GM12878 (cell line): ENCODE measurements around the gene BMP8B. TPM values are rescaled to one million over a fixed set of nuclear protein-coding genes. Genes with fewer than 3 reads are reported as not detected.
A peak's percentile ranks its signal among the peaks of the same experiment; 100 is the strongest.

Source experiments
- ATAC-seq: fragments of 200-7000 bp; cut with Tn5 transposase; 3 replicates; pipeline ENCODE4 v1.9.1; 2020; ENCODE audit warnings: mild to moderate bottlenecking, moderate library complexity
- BruUV-seq: library from RNA; stranded (reverse); fragments of 400-500 nt; replicated peaks from 2 replicates; lab custom pipeline; 2021; lab: Mats Ljungman, UMichigan
- CTCF ChIA-PET: fragments of 300-600 bp; sonication (Branson Sonifier 250); formaldehyde crosslinking; extraction: SDS; loops from one replicate; lab custom pipeline; 2021; ENCODE audit warnings: inconsistent platforms; lab: Yijun Ruan, JAX
- POLR2A ChIA-PET: fragments of 350-600 bp; formaldehyde crosslinking; extraction: SDS; loops from one replicate; lab custom pipeline; 2021; ENCODE audit warnings: inconsistent platforms; lab: Charles Lee
- RAD21 ChIA-PET: fragments of 300-600 bp; sonication (Branson Sonifier 250); formaldehyde crosslinking; loops from one replicate; lab custom pipeline; 2023; ENCODE audit warnings: antibody characterized with exemption; ENCODE audit not compliant: unreplicated experiment; lab: Charles Lee
- SMC1A ChIA-PET: fragments of 300-600 bp; sonication (Branson Sonifier 250); formaldehyde crosslinking; loops from one replicate; lab custom pipeline; 2023; ENCODE audit not compliant: unreplicated experiment, uncharacterized antibody; lab: Charles Lee
- DNase-seq: peaks from one replicate; pipeline ENCODE4 v3.0.0-alpha.2; 2011; ENCODE audit warnings: low read depth, low spot score
- FAIRE-seq: peaks from 3 replicates; lab custom pipeline; 2011; peaks lifted over from hg19 to GRCh38; lab: Jason Lieb, UNC
- H2AFZ ChIP-seq: 2 replicates; pipeline ENCODE4 v1.6.0; 2011; ENCODE audit warnings: low read depth, low read length, control low read depth; ENCODE audit not compliant: control insufficient read depth
- H3K27ac ChIP-seq: 2 replicates; pipeline ENCODE4 v1.5.1; 2011; ENCODE audit warnings: control low read depth; ENCODE audit not compliant: control insufficient read depth, insufficient read depth
- H3K27me3 ChIP-seq, 2 experiments: replicated peaks in 1 of 2; 2 replicates each; pipeline versions ENCODE4 v1.6.0 to v1.6.1; 2011; ENCODE audit warnings: low read length in 1 of 2; ENCODE audit not compliant: control insufficient read depth in 2 of 2, insufficient read depth in 2 of 2
- H3K36me3 ChIP-seq, 2 experiments: 2 replicates each; pipeline ENCODE4 v1.5.1; 2011; ENCODE audit warnings: low read length in 1 of 2; ENCODE audit not compliant: control insufficient read depth in 2 of 2, insufficient read depth in 2 of 2
- H3K4me1 ChIP-seq: 2 replicates; pipeline ENCODE4 v1.6.1; 2011; ENCODE audit warnings: mild to moderate bottlenecking, low read length, moderate library complexity, mixed read lengths; ENCODE audit not compliant: control insufficient read depth, insufficient read depth
- H3K4me2 ChIP-seq: 2 replicates; pipeline ENCODE4 v1.6.0; 2011; ENCODE audit warnings: control low read depth; ENCODE audit not compliant: control insufficient read depth, insufficient read depth
- H3K4me3 ChIP-seq: fragments of 200-600 bp; sonication (generic); 2 replicates; pipeline ENCODE4 v1.5.1; 2016
- H3K79me2 ChIP-seq: 2 replicates; pipeline ENCODE4 v1.6.0; 2011; ENCODE audit warnings: low read length; ENCODE audit not compliant: control insufficient read depth, insufficient read depth
- H3K9ac ChIP-seq: 2 replicates; pipeline ENCODE4 v1.8.0; 2011; ENCODE audit warnings: low read length, control low read depth, mixed read lengths; ENCODE audit not compliant: control insufficient read depth, insufficient read depth
- H3K9me3 ChIP-seq: replicated peaks from 3 replicates; pipeline ENCODE4 v1.5.1; 2011; ENCODE audit warnings: mild to moderate bottlenecking, low read length; ENCODE audit not compliant: control insufficient read depth, insufficient read depth
- H4K20me1 ChIP-seq: 2 replicates; pipeline ENCODE4 v1.6.0; 2011; ENCODE audit not compliant: control insufficient read depth, insufficient read depth
- ASH2L ChIP-seq: fragments of 300-600, 200-600 bp; sonication (generic); IDR thresholded peaks from 2 replicates; pipeline ENCODE4 v1.6.1; 2017; ENCODE audit warnings: low read depth, mild to moderate bottlenecking, borderline replicate concordance
- DPF2 ChIP-seq: fragments of 450-650 bp; IDR thresholded peaks from 2 replicates; pipeline ENCODE4 v1.6.1; 2017; ENCODE audit warnings: mild to moderate bottlenecking
- FOS ChIP-seq: IDR thresholded peaks from 3 replicates; pipeline ENCODE4 v1.6.1; 2011; ENCODE audit warnings: borderline replicate concordance; ENCODE audit not compliant: insufficient read length; ENCODE audit errors: extremely low read depth
- GABPA ChIP-seq: IDR thresholded peaks from 2 replicates; pipeline ENCODE4 v1.6.1; 2014; ENCODE audit warnings: antibody characterized with exemption, low read depth, mild to moderate bottlenecking, inconsistent platforms
- IKZF1 ChIP-seq: fragments of 450-650 bp; conservative IDR thresholded peaks from 2 replicates; pipeline ENCODE4 v1.6.1; 2017; ENCODE audit warnings: antibody characterized with exemption, mild to moderate bottlenecking
- MYC ChIP-seq: IDR thresholded peaks from 2 replicates; pipeline ENCODE4 v1.6.1; 2011; ENCODE audit warnings: mild to moderate bottlenecking, low read length, moderate library complexity, inconsistent platforms; ENCODE audit not compliant: insufficient read depth, insufficient replicate concordance, insufficient read length, severe bottlenecking
- NFIC ChIP-seq: IDR thresholded peaks from 2 replicates; pipeline ENCODE4 v1.6.1; 2012; ENCODE audit warnings: low read depth, mild to moderate bottlenecking, inconsistent platforms, low read length, moderate library complexity
- RUNX3 ChIP-seq: IDR thresholded peaks from 2 replicates; pipeline ENCODE4 v1.6.1; 2012; ENCODE audit warnings: low read length, inconsistent platforms
- SMAD5 ChIP-seq: IDR thresholded peaks from 2 replicates; pipeline ENCODE4 v1.6.1; 2016; ENCODE audit warnings: antibody characterized with exemption, low read depth
- SMC3 ChIP-seq: IDR thresholded peaks from 2 replicates; pipeline ENCODE4 v1.6.1; 2011; ENCODE audit warnings: low read length, improper control_type of control experiment, borderline replicate concordance
- TAF1 ChIP-seq: IDR thresholded peaks from 2 replicates; pipeline ENCODE4 v1.6.1; 2011; ENCODE audit warnings: mild to moderate bottlenecking, low read depth, low read length, borderline replicate concordance
- ZNF207 ChIP-seq: fragments of 450-650 bp; IDR thresholded peaks from 2 replicates; pipeline ENCODE4 v1.6.1; 2014; ENCODE audit warnings: antibody characterized with exemption, mild to moderate bottlenecking, borderline replicate concordance
- whole genome bisulfite sequencing: methylation state at CpG from one replicate; pipeline ENCODE4 v1.1.6; 2016; ENCODE audit warnings: low lambda C conversion rate; ENCODE audit not compliant: insufficient replicate concordance, insufficient coverage; ENCODE audit errors: missing lambda C conversion rate; 5-methylcytosine and 5-hydroxymethylcytosine counted together
- in situ Hi-C: fragments of 300-500 bp; cut with MboI; formaldehyde crosslinking; loops from 9 replicates; pipeline ENCODE4 v1.14.3; 2018; ENCODE audit warnings: mixed read lengths
- intact Hi-C: fragments of 100-400 bp; cut with micrococcal nuclease; formaldehyde crosslinking; loops from one replicate; pipeline ENCODE4 v1.14.2; 2022; ENCODE audit not compliant: unreplicated experiment
- polyA plus RNA-seq, 11 experiments: library from polyadenylated mRNA; depleted of rRNA in 4 of 11; unstranded in 6 of 11; stranded (reverse) in 5 of 11; fragments of >200 nt; fragmentation: Nextera tagmentation in 4 of 11; fragmentation: Illumina TruSeq in 1 of 11; extraction: Ambion mirVana in 4 of 11; extraction: Trizol in 1 of 11; gene quantifications; 1 replicate in 1 of 11; 2 replicates in 10 of 11; pipeline versions ENCODE4 v1.2.1 to v1.2.3, GENCODE V29; 2011 to 2016; ENCODE audit warnings: inconsistent platforms in 2 of 11, missing spikeins in 2 of 11, low read depth in 1 of 11
- total RNA-seq, 4 experiments: library from RNA; depleted of rRNA in 3 of 4; stranded (reverse); fragments of >200 nt in 3 of 4; fragmentation: Illumina TruSeq in 1 of 4; extraction: Trizol in 1 of 4; gene quantifications; 2 replicates each; pipeline versions ENCODE4 v1.2.1 to v1.2.3, GENCODE V29; 2013 to 2021
- TF ChIP-seq, protein P1 (sequence below): fragments of 450-650 bp; IDR thresholded peaks from 2 replicates; pipeline ENCODE4 v1.6.1; 2017; ENCODE audit warnings: mild to moderate bottlenecking, moderate library complexity
- TF ChIP-seq, protein P2 (sequence below): IDR thresholded peaks from 2 replicates; pipeline ENCODE4 v1.6.1; 2012; ENCODE audit warnings: low read length, inconsistent platforms

The BMP8B gene
- total and polyA plus RNA-seq, 10 of the 15 experiments (the other 5 are each of a cell fraction or from before 2014, with no cell fraction given): 0.09 to 1.2 (median 0.52) TPM

DNA sequence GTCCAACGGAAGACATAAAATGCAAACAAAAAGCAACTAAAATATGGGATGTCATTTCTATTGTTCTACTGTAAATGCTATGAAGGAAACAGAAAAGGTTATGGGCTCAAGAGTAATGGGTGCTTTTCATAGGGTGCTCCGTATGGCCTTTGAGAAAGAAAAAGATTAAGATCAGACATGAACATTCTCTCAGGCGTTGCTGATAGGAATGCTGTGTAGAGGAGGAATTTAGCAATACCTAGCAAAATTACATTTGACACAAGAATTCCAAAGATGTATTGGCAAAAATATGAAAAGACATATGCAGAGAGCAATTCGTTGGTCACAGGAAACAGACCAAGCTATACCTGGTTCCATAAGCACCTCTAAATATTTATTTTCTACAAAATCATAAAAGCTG, 11.8 kb downstream of the BMP8B start:
- no peaks in the 10 kb centered on the region for H3K27me3 ChIP-seq
- no peak overlapping the region for H3K4me3 ChIP-seq
- H3K4me1 ChIP-seq: peaks cover 13% of the 10 kb centered on the region
- in situ Hi-C loops: no loop called here
- BruUV-seq: no TSS peak
- H2AFZ ChIP-seq: no peak overlapping the region
- WGBS: 64% methylated on average over 4 of the region's 4 CpGs
- DNase-seq (no peak), ATAC-seq (no peak), FAIRE-seq (no peak)
- H3K9ac ChIP-seq: no peak overlapping the region
- H3K9me3 ChIP-seq: no peaks in the 10 kb centered on the region
- H3K4me2 ChIP-seq: no peak overlapping the region
- 0 out of 2 replicates have a peak overlapping the region, but pooled peaks have one; percentile 22 for H3K27ac ChIP-seq
- POLR2A ChIA-PET: interaction anchor here (0.9 kb wide), 1 partner anchor 9 kb away, joined by 3 read pairs; no protein-coding TSS in a partner anchor
- intact Hi-C loops: no loop called here
- SMC1A ChIA-PET: no interaction called here
- H3K79me2 ChIP-seq: no peaks in the 10 kb centered on the region
- no peaks in the 10 kb centered on the region for H4K20me1 ChIP-seq
- no peaks in the 10 kb centered on the region for H3K36me3 ChIP-seq
- RAD21 ChIA-PET: no interaction called here
- CTCF ChIA-PET: interaction anchor here (1.4 to 1.7 kb wide), 2 partner anchors 22 to 23 kb away, joined by 4 to 5 read pairs; no protein-coding TSS in a partner anchor
- TF ChIP-seq ZNF207 (no peak), MYC (no peak), TAF1 (no peak), FOS (no peak), SMAD5 (no peak)

DNA sequence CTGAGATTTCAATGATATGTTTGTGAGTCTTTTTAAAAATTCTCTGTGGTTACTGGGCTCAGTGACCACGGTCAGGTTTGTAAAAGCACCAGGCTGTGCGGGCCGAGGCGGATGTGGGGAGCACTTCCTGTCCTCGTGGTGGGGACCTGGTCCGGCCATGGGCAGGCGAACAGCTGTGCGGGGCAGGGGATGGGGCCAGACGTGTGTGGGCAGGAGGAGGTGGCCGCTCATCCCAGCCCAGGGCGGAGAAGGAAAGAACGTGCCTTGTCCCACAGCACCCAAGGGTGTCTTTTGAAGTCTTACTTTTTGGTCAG, 12.3 kb downstream of the BMP8B start:
- Histone ChIP-seq H3K27ac (peak overlapping the region; percentile 22; the same call in 1 of the 2 replicates), H4K20me1 (no peaks in the 10 kb centered on the region), H3K4me2 (no peak overlapping the region), H3K9ac (no peak overlapping the region), H3K27me3 (no peaks in the 10 kb centered on the region), H3K4me1 (peaks cover 13% of the 10 kb centered on the region), H3K9me3 (no peaks in the 10 kb centered on the region), H3K36me3 (no peaks in the 10 kb centered on the region), H2AFZ (no peak overlapping the region), H3K79me2 (no peaks in the 10 kb centered on the region), H3K4me3 (no peak overlapping the region)
- ChIA-PET POLR2A (no interaction called here), SMC1A (no interaction called here), RAD21 (no interaction called here), CTCF (interaction anchor here (1.7 kb wide), 1 partner anchor 24 kb away, joined by 5 read pairs; no protein-coding TSS in a partner anchor)
- DNase-seq (peak; percentile 52), ATAC-seq (peak; percentile 83), FAIRE-seq (no peak)
- no TSS peak for BruUV-seq
- in situ Hi-C loops (no loop called here), intact Hi-C loops (no loop called here)
- WGBS: 8% methylated on average over 12 of the region's 12 CpGs
- TF ChIP-seq SMC3 (no peak), ASH2L (no peak), DPF2 (peak; percentile 27; the same call in 1 of the 2 replicates), RUNX3 (peak; percentile 83), IKZF1 (peak; percentile 56; the same call in 1 of the 2 replicates), GABPA (peak; percentile 67), NFIC (peak; percentile 59)
- TF ChIP-seq, protein P1, sequence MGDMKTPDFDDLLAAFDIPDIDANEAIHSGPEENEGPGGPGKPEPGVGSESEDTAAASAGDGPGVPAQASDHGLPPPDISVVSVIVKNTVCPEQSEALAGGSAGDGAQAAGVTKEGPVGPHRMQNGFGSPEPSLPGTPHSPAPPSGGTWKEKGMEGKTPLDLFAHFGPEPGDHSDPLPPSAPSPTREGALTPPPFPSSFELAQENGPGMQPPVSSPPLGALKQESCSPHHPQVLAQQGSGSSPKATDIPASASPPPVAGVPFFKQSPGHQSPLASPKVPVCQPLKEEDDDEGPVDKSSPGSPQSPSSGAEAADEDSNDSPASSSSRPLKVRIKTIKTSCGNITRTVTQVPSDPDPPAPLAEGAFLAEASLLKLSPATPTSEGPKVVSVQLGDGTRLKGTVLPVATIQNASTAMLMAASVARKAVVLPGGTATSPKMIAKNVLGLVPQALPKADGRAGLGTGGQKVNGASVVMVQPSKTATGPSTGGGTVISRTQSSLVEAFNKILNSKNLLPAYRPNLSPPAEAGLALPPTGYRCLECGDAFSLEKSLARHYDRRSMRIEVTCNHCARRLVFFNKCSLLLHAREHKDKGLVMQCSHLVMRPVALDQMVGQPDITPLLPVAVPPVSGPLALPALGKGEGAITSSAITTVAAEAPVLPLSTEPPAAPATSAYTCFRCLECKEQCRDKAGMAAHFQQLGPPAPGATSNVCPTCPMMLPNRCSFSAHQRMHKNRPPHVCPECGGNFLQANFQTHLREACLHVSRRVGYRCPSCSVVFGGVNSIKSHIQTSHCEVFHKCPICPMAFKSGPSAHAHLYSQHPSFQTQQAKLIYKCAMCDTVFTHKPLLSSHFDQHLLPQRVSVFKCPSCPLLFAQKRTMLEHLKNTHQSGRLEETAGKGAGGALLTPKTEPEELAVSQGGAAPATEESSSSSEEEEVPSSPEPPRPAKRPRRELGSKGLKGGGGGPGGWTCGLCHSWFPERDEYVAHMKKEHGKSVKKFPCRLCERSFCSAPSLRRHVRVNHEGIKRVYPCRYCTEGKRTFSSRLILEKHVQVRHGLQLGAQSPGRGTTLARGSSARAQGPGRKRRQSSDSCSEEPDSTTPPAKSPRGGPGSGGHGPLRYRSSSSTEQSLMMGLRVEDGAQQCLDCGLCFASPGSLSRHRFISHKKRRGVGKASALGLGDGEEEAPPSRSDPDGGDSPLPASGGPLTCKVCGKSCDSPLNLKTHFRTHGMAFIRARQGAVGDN: 0 out of 2 replicates have a peak, but pooled peaks have one; percentile 43
- TF ChIP-seq, protein P2, sequence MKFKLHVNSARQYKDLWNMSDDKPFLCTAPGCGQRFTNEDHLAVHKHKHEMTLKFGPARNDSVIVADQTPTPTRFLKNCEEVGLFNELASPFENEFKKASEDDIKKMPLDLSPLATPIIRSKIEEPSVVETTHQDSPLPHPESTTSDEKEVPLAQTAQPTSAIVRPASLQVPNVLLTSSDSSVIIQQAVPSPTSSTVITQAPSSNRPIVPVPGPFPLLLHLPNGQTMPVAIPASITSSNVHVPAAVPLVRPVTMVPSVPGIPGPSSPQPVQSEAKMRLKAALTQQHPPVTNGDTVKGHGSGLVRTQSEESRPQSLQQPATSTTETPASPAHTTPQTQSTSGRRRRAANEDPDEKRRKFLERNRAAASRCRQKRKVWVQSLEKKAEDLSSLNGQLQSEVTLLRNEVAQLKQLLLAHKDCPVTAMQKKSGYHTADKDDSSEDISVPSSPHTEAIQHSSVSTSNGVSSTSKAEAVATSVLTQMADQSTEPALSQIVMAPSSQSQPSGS: 0 out of 2 replicates have a peak, but pooled peaks have one; percentile 22
